Kidney (tissue), 14 donors: ENCODE results near the gene ALK. TPM values are rescaled to one million over a fixed set of nuclear protein-coding genes. Genes with fewer than 3 reads are reported as not detected.

ENCODE experiments used
- DNase-seq, 5 donors: peaks; one replicate each; pipeline ENCODE4 v3.0.0-alpha.2; 2013 to 2020
- FAIRE-seq: peaks from 2 replicates; lab custom pipeline; 2012; peaks lifted over from hg19 to GRCh38; lab: Jason Lieb, UNC
- H3K27ac ChIP-seq, 2 donors: one replicate each; pipeline ENCODE4 v1.7.0; 2013; ENCODE audit warnings: low read depth in 2 of 2, low read length in 2 of 2, inconsistent platforms in 1 of 2
- H3K27me3 ChIP-seq: one replicate; pipeline ENCODE4 v1.7.1; 2013; ENCODE audit warnings: low read length, inconsistent platforms; ENCODE audit not compliant: control insufficient read depth, insufficient read depth
- H3K36me3 ChIP-seq, 3 donors: one replicate each; pipeline versions ENCODE4 v1.7.0 to v1.7.1; 2013; ENCODE audit warnings: low read length in 3 of 3, control low read depth in 1 of 3, inconsistent platforms in 1 of 3; ENCODE audit not compliant: insufficient read depth in 3 of 3, control insufficient read depth in 2 of 3
- H3K4me1 ChIP-seq, 3 donors: one replicate each; pipeline versions ENCODE4 v1.7.0 to v1.7.1; 2013; ENCODE audit warnings: low read length in 3 of 3, inconsistent platforms in 1 of 3, low read depth in 1 of 3; ENCODE audit not compliant: control insufficient read depth in 2 of 3, insufficient read depth in 2 of 3
- H3K4me3 ChIP-seq, 3 donors: one replicate each; pipeline versions ENCODE4 v1.7.0 to v1.8.1; 2013; ENCODE audit warnings: low read length in 3 of 3, control low read depth in 1 of 3, inconsistent platforms in 1 of 3
- H3K9ac ChIP-seq, 3 donors: one replicate each; pipeline versions ENCODE4 v1.7.0 to v1.7.1; 2013; ENCODE audit warnings: low read length in 3 of 3, control low read depth in 1 of 3, inconsistent platforms in 1 of 3
- H3K9me3 ChIP-seq, 3 donors: one replicate each; pipeline versions ENCODE4 v1.7.0 to v1.7.1; 2013; ENCODE audit warnings: low read length in 3 of 3, control low read depth in 1 of 3, inconsistent platforms in 1 of 3; ENCODE audit not compliant: control insufficient read depth in 2 of 3, insufficient read depth in 1 of 3
- intact Hi-C: fragments of 100-400 bp; cut with DNase I; formaldehyde crosslinking; loops from one replicate; pipeline ENCODE4 v1.11.1; 2022
- polyA plus RNA-seq: library from polyadenylated mRNA; stranded (reverse); fragments of 350-450 nt; fragmentation: Illumina TruSeq; extraction: RNeasy Lipid Tissue Mini Kit (QIAGEN cat#74804); gene quantifications from one replicate; pipeline ENCODE4 v1.2.3, GENCODE V29; 2014; ENCODE audit warnings: low read depth, low replicate concordance; ENCODE audit not compliant: insufficient read depth
- total RNA-seq: library from RNA; stranded (reverse); fragmentation: NEBNext Ultra II Directional; extraction: Animal tissue kit (Norgen Biotek cat#: 25700); gene quantifications from one replicate; pipeline ENCODE4 v1.2.1, GENCODE V29; 2021
- TF ChIP-seq, protein P1 (sequence below): IDR thresholded peaks from 3 replicates; pipeline ENCODE4 v1.5.1; 2012; ENCODE audit warnings: mild to moderate bottlenecking, moderate library complexity, borderline replicate concordance; ENCODE audit not compliant: insufficient read depth; ENCODE audit errors: extremely low read depth
- donor health status: control.
- donor health status: control.
- donor health status: control.
- donor health status: control.
- donor health status: control.
- donor health status: DM: yes; HTN: yes; CAD: no.
- donor health status: Normal renal cell carcinoma (clear cell type).

ALK gene
- total and polyA plus RNA-seq, 2 donors from 2014 or later = 0.13 TPM; not detected in 1

DNA sequence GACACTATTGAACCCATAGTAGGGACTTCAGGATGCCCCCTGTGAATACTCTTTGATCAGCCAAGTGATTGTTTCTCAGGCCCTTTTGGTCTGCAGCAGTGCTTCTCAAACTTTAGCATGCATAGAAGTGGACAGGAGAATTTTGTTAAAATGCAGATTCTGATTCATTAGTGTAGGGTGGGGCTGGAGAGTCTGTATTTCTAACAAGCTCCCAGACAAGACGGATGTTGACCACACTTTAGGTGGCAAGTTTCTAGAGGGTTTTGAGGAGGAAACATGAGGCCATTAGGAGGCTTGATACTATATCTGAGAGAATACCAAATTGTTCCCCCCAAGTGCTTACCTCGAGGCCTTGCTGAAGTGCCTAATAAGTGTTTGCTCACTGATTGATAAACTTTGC, 488.3 kb downstream of the ALK start:
- Histone ChIP-seq H3K9ac (no peak overlapping the region), H3K9me3 (no peaks in the 10 kb centered on the region), H3K27ac (no peak overlapping the region), H3K36me3 (no peaks in the 10 kb centered on the region), H3K27me3 (no peaks in the 10 kb centered on the region), H3K4me3 (no peak overlapping the region), H3K4me1 (no peaks in the 10 kb centered on the region)
- FAIRE-seq (no peak), DNase-seq (no peak)
- TF ChIP-seq, protein P1, sequence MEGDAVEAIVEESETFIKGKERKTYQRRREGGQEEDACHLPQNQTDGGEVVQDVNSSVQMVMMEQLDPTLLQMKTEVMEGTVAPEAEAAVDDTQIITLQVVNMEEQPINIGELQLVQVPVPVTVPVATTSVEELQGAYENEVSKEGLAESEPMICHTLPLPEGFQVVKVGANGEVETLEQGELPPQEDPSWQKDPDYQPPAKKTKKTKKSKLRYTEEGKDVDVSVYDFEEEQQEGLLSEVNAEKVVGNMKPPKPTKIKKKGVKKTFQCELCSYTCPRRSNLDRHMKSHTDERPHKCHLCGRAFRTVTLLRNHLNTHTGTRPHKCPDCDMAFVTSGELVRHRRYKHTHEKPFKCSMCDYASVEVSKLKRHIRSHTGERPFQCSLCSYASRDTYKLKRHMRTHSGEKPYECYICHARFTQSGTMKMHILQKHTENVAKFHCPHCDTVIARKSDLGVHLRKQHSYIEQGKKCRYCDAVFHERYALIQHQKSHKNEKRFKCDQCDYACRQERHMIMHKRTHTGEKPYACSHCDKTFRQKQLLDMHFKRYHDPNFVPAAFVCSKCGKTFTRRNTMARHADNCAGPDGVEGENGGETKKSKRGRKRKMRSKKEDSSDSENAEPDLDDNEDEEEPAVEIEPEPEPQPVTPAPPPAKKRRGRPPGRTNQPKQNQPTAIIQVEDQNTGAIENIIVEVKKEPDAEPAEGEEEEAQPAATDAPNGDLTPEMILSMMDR = no peak
- intact Hi-C loops = no loop called here

DNA sequence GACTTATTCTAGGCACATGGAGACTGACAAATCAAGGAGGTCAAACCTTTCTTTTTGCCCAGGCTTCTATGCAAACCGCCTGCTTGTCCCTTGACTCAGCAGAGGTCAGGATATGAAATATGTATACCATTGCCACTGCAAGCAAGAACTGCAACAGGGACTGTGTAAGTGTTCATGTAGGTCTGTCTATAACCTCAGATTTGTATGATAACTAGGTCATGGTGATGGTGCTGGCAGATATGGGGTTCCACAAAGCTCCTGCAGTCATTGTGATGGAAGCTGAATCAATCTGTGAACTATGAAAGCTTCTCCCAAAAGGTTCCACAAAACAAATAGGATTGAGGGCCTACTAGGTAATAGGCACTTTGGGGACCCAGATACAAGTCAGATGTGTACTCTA, 489.9 kb downstream of the ALK start:
- H3K9ac ChIP-seq = no peak overlapping the region
- H3K9me3 ChIP-seq = no peaks in the 10 kb centered on the region
- no peaks in the 10 kb centered on the region for H3K36me3 ChIP-seq
- no peaks in the 10 kb centered on the region for H3K4me1 ChIP-seq
- intact Hi-C loops = no loop called here
- H3K27me3 ChIP-seq = no peaks in the 10 kb centered on the region
- no peak overlapping the region for H3K4me3 ChIP-seq
- no peak overlapping the region for H3K27ac ChIP-seq
- FAIRE-seq (no peak), DNase-seq (no peak)
- TF ChIP-seq, protein P1 = no peak

DNA sequence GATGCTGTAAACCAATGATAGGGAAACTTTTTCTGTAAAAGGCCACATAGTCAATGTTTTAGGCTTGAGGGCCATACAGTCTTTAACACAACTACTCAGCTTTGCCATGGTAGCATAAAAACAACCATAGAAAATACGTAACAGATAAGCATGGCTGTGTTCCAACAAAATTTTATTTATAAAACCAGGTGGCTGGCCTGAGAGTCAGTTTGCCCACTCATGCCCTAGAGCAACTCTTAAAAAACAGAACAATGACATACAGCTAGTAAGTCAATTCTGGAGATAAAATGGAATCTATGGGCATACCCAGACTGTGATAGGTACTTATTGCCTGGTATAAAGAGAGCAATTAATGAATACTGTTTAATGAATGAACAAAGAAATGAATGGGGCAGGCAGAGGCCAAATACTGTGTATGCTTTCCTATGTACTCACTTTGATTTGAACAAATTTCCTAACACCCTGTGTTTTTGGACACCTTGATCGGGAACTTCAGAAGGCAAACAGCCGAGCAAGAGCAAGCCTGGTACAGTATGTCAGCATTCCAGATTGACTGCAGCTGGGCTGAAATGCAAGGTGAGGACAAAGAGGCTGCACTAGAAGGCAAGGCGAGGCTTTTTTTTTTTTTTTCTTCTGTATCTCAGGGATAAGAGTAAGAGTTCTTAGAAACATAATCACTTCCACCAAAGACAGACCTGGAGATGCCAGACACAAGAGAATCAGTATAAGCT, 490.8 kb downstream of the ALK start:
- no peak for FAIRE-seq

More for the DNA sequence above, 490.8 kb downstream of the ALK start:
- TF ChIP-seq, protein P1 = no peak
- H3K4me3 ChIP-seq = no peak overlapping the region
- H3K27me3 ChIP-seq = no peaks in the 10 kb centered on the region
- DNase-seq = peak in 2 of 5 donors; percentile 22 to 30
- H3K9ac ChIP-seq = no peak overlapping the region
- H3K4me1 ChIP-seq = no peaks in the 10 kb centered on the region
- H3K36me3 ChIP-seq = no peaks in the 10 kb centered on the region
- H3K27ac ChIP-seq = no peak overlapping the region
- H3K9me3 ChIP-seq = no peaks in the 10 kb centered on the region
- intact Hi-C loops = no loop called here
